ENCODE measurements around the gene NDUFB5. TPM values are rescaled to one million over a fixed set of nuclear protein-coding genes. Genes with fewer than 3 reads are reported as not detected.

Gene NDUFB5
- polyA plus RNA-seq, 1 of the 3 experiments (the other 2 are of a cell fraction) = 35.3 TPM

- Histone ChIP-seq H3K36me3 (replicated peaks in 1 of 2; ENCODE audit: control insufficient read depth in 1 of 2, insufficient read depth in 2 of 2, low read length in 1 of 2) (no peaks in the 10 kb centered on the region), H3F3A (replicated peaks; ENCODE audit: insufficient read depth) (no peaks in the 10 kb centered on the region), H3K4me2 (no peak overlapping the region), H3K27me3 (ENCODE audit: insufficient read depth) (no peaks in the 10 kb centered on the region), H3K4me1 (ENCODE audit: control insufficient read depth in 1 of 2, insufficient read depth in 2 of 2, low read depth in 1 of 2, low read length in 1 of 2) (peaks cover 0 to under 1% of the 10 kb centered on the region in 2 experiments; a peak in 2 of 4 replicates), H3K27ac (ENCODE audit: low read depth in 2 of 2, low read length in 1 of 2) (no peak overlapping the region), H4K20me1 (ENCODE audit: insufficient read depth) (no peaks in the 10 kb centered on the region), H3K4me3 (ENCODE audit: low read depth in 2 of 2, low read length in 1 of 2) (no peak overlapping the region; a peak in 1 of 4 replicates), H3K79me2 (ENCODE audit: insufficient read depth) (peaks cover 4% of the 10 kb centered on the region), H3K9me2 (no peaks in the 10 kb centered on the region), H3K9ac (no peak overlapping the region), H3K9me3 (no peaks in the 10 kb centered on the region), H2AFZ (ENCODE audit: low read depth) (no peak overlapping the region)
- POLR2A ChIA-PET = no interaction called here
- CTCF ChIA-PET = interaction anchor here (0.6 to 1.7 kb wide), 10 partner anchors 13 to 543 kb away, joined by 3 to 8 read pairs (median 4); partner anchors contain the start of gene GNB4
- peak; percentile 82 for DNase-seq
- 0% methylated on average over 3 of the region's 3 CpGs for WGBS (ENCODE audit: low lambda C conversion rate)
- no peak for TF ChIP-seq TAF1 (IDR thresholded peaks at IDR 0.05; ENCODE audit: borderline replicate concordance, low read depth, low read length)
- TF ChIP-seq NRF1 (IDR thresholded peaks at IDR 0.05; ENCODE audit: low read depth, low read length) = no peak
- no peak for TF ChIP-seq MAX (IDR thresholded peaks at IDR 0.05; ENCODE audit: low read depth)
- no peak for TF ChIP-seq CHD2 (IDR thresholded peaks at IDR 0.05; ENCODE audit: low read length, partially characterized antibody)
- TF ChIP-seq SMC3 (IDR thresholded peaks at IDR 0.05; ENCODE audit: low read depth, low read length) = peak; percentile 94
- TF ChIP-seq SIN3A (IDR thresholded peaks at IDR 0.05; ENCODE audit: borderline replicate concordance, low read depth, low read length) = no peak
- TF ChIP-seq TCF12 (IDR thresholded peaks at IDR 0.05) = no peak
- TF ChIP-seq YY1 (IDR thresholded peaks at IDR 0.05; ENCODE audit: low read depth) = no peak
- TF ChIP-seq ZBTB33 (IDR thresholded peaks at IDR 0.05; ENCODE audit: borderline replicate concordance, low read depth) = no peak
- no peak for TF ChIP-seq GATA2 (CRISPR knock-in tag; IDR thresholded peaks at IDR 0.05)
- no peak for TF ChIP-seq REST (IDR thresholded peaks at IDR 0.05; ENCODE audit: low read depth, low read length)
- TF ChIP-seq EZH2phosphoT487 (IDR thresholded peaks at IDR 0.05; ENCODE audit: borderline replicate concordance, low read depth) = no peak
- TF ChIP-seq MXI1 (IDR thresholded peaks at IDR 0.05; ENCODE audit: low read depth, low read length) = no peak
- TF ChIP-seq RFX5 (IDR thresholded peaks at IDR 0.05; ENCODE audit: low read length) = no peak
- 0 out of 2 replicates have a peak, but pooled peaks have one; percentile 7 for TF ChIP-seq RCOR1 (IDR thresholded peaks at IDR 0.05; ENCODE audit: low read length)
- TF ChIP-seq FOSL2 (IDR thresholded peaks at IDR 0.05; ENCODE audit: borderline replicate concordance, low read depth) = no peak
- no peak for TF ChIP-seq FOXJ3 (CRISPR knock-in tag; IDR thresholded peaks at IDR 0.05)
- no peak for TF ChIP-seq USF2 (IDR thresholded peaks at IDR 0.05; ENCODE audit: borderline replicate concordance, low read depth, low read length)
- TF ChIP-seq JUND (IDR thresholded peaks at IDR 0.05) = no peak
- no peak for TF ChIP-seq FOXM1 (IDR thresholded peaks at IDR 0.05; ENCODE audit: low read depth)
- peak; percentile 91 for TF ChIP-seq CTCF (IDR thresholded peaks at IDR 0.05)
- TF ChIP-seq RAD21 (IDR thresholded peaks at IDR 0.05; ENCODE audit: low read length) = peak; percentile 97
- TF ChIP-seq POLR2AphosphoS5 (IDR thresholded peaks at IDR 0.05; ENCODE audit: low read depth, low read length) = no peak
- no peak for TF ChIP-seq IRF3 (IDR thresholded peaks at IDR 0.05; ENCODE audit: low read depth, low read length)
- TF ChIP-seq ELF1 (IDR thresholded peaks at IDR 0.05) = no peak
These were observed 45.7 kb upstream of the NDUFB5 start for GRCh38 chr3:179558742-179559364.
